Gastrocnemius medialis (tissue), 4 donors: ENCODE results near the gene UBR7. TPM values are rescaled to one million over a fixed set of nuclear protein-coding genes. Genes with fewer than 3 reads are reported as not detected.

Experiments
- ATAC-seq, 2 donors: fragments of 150-250 bp; one replicate each; pipeline ENCODE4 v1.9.1; 2016
- DNase-seq, 2 donors: peaks; one replicate each; pipeline ENCODE4 v3.0.0-alpha.2; 2019
- H3K27ac ChIP-seq, 4 donors: fragments of 200-600 bp; sonication (generic); 1 replicate in 1 of 4; 2 replicates in 3 of 4; pipeline ENCODE4 v1.5.1; 2016 to 2018; ENCODE audit warnings: mild to moderate bottlenecking in 2 of 4, moderate library complexity in 1 of 4
- H3K27me3 ChIP-seq, 3 donors: fragments of 200-600 bp; sonication (generic) in 2 of 3; 1 replicate in 1 of 3; 2 replicates in 2 of 3; pipeline versions ENCODE4 v1.5.1 to v1.6.0; 2016 to 2019; ENCODE audit warnings: mild to moderate bottlenecking in 1 of 3, moderate library complexity in 1 of 3
- H3K36me3 ChIP-seq, 2 donors: fragments of 200-600 bp; sonication (generic) in 1 of 2; one replicate each; pipeline ENCODE4 v1.5.1; 2017 to 2018
- H3K4me1 ChIP-seq, 2 donors: fragments of 200-600 bp; sonication (generic) in 1 of 2; one replicate each; pipeline ENCODE4 v1.5.1; 2016 to 2017; ENCODE audit warnings: mild to moderate bottlenecking in 2 of 2
- H3K4me3 ChIP-seq, 4 donors: fragments of 200-600 bp; sonication (generic) in 3 of 4; 1 replicate in 1 of 4; 2 replicates in 3 of 4; pipeline ENCODE4 v1.5.1; 2016 to 2019; ENCODE audit warnings: mild to moderate bottlenecking in 2 of 4
- H3K9me3 ChIP-seq, 3 donors: fragments of 200-600 bp; sonication (generic) in 2 of 3; 1 replicate in 1 of 3; 2 replicates in 2 of 3; pipeline ENCODE4 v1.5.1; 2016 to 2019
- CTCF ChIP-seq, 5 experiments: fragments of 450-650 bp in 3 of 5; fragments of 200-600 bp in 2 of 5; sonication (generic) in 2 of 5; IDR thresholded peaks in 4 of 5; conservative IDR thresholded peaks in 1 of 5; 1 replicate in 4 of 5; 2 replicates in 1 of 5; pipeline ENCODE4 v1.5.1; 2016 to 2019; ENCODE audit warnings: antibody characterized with exemption in 5 of 5, mild to moderate bottlenecking in 3 of 5, moderate library complexity in 3 of 5
- POLR2A ChIP-seq, 2 donors: fragments of 450-650 bp; IDR thresholded peaks; one replicate each; pipeline ENCODE4 v1.6.1; 2017; ENCODE audit warnings: antibody characterized with exemption in 2 of 2, mild to moderate bottlenecking in 2 of 2, moderate library complexity in 2 of 2
- in situ Hi-C, 4 donors: fragments of 200-750 bp; cut with MboI; loops; one replicate each; pipeline versions ENCODE4 v1.15.0 to v1.8.0; 2017; ENCODE audit warnings: low sequenced_read_pairs in 4 of 4
- intact Hi-C: fragments of 100-400 bp; cut with DNase I; formaldehyde crosslinking; loops from one replicate; pipeline ENCODE4 v1.15.1; 2023; ENCODE audit warnings: low total_unique reads
- total RNA-seq, 4 donors: library from RNA; depleted of rRNA; stranded (reverse); fragments of >200 nt; gene quantifications; one replicate each; pipeline versions ENCODE4 v1.1.0 to v1.2.3, GENCODE V29; 2016

UBR7 gene
- total RNA-seq, 4 donors from 2014 or later: 14.8 to 36.4 (median 27.4) TPM

GRCh38 chr14:93263416-93263815, 56.4 kb downstream of the UBR7 start:
- H3K36me3 ChIP-seq: peaks cover 0 to 18% of the 10 kb centered on the region in 2 donors
- DNase-seq: no peak

GRCh38 chr14:93266127-93266526, 59.1 kb downstream of the UBR7 start:
- Histone ChIP-seq H3K27me3 (no peaks in the 10 kb centered on the region), H3K4me3 (no peak overlapping the region), H3K27ac (peak overlapping the region in 1 of 4 donors; percentile 9), H3K9me3 (no peaks in the 10 kb centered on the region), H3K4me1 (peaks cover 12 to 14% of the 10 kb centered on the region in 2 donors), H3K36me3 (peaks cover 0 to 11% of the 10 kb centered on the region in 2 donors)
- DNase-seq (no peak), ATAC-seq (no peak)
- intact Hi-C loops: no loop called here
- in situ Hi-C loops: no loop called here
- TF ChIP-seq POLR2A (IDR thresholded peaks at IDR 0.05) (no peak), CTCF (IDR thresholded peaks at IDR 0.05 in 4 of 5, conservative IDR thresholded peaks at IDR 0.05 in 1 of 5) (no peak)

More at GRCh38 chr14:93263416-93263815, 56.4 kb downstream of the UBR7 start:
- in situ Hi-C loops (no loop called here), intact Hi-C loops (no loop called here)
- no peaks in the 10 kb centered on the region for H3K27me3 ChIP-seq
- H3K4me3 ChIP-seq: no peak overlapping the region
- no peaks in the 10 kb centered on the region for H3K9me3 ChIP-seq
- TF ChIP-seq POLR2A (IDR thresholded peaks at IDR 0.05): no peak
- no peak for TF ChIP-seq CTCF (IDR thresholded peaks at IDR 0.05 in 4 of 5, conservative IDR thresholded peaks at IDR 0.05 in 1 of 5)
- peaks cover 5 to 12% of the 10 kb centered on the region in 2 donors for H3K4me1 ChIP-seq
- ATAC-seq: no peak
- H3K27ac ChIP-seq: no peak overlapping the region

GRCh38 chr14:93267149-93267711, 60.2 kb downstream of the UBR7 start:
- H3K4me3 ChIP-seq: no peak overlapping the region
- in situ Hi-C loops: no loop called here
- no peak for TF ChIP-seq POLR2A (IDR thresholded peaks at IDR 0.05)
- ATAC-seq: no peak
- H3K27ac ChIP-seq: no peak overlapping the region
- peaks cover 12 to 17% of the 10 kb centered on the region in 2 donors for H3K4me1 ChIP-seq
- intact Hi-C loops: no loop called here
- H3K9me3 ChIP-seq: no peaks in the 10 kb centered on the region
- DNase-seq: no peak
- H3K27me3 ChIP-seq: no peaks in the 10 kb centered on the region
- peaks cover 0 to 11% of the 10 kb centered on the region in 2 donors for H3K36me3 ChIP-seq

GRCh38 chr14:93268406-93268805, 61.4 kb downstream of the UBR7 start:
- intact Hi-C loops (no loop called here), in situ Hi-C loops (no loop called here)
- peaks cover 0 to 4% of the 10 kb centered on the region in 2 donors for H3K36me3 ChIP-seq
- no peaks in the 10 kb centered on the region for H3K27me3 ChIP-seq
- ATAC-seq (no peak), DNase-seq (no peak)
- peaks cover 12 to 17% of the 10 kb centered on the region in 2 donors for H3K4me1 ChIP-seq
- no peak overlapping the region for H3K27ac ChIP-seq
- TF ChIP-seq POLR2A (IDR thresholded peaks at IDR 0.05) (no peak), CTCF (IDR thresholded peaks at IDR 0.05 in 4 of 5, conservative IDR thresholded peaks at IDR 0.05 in 1 of 5) (no peak)
- H3K4me3 ChIP-seq: no peak overlapping the region
- H3K9me3 ChIP-seq: no peaks in the 10 kb centered on the region

- H3K4me1 ChIP-seq: peaks cover 12 to 17% of the 10 kb centered on the region in 2 donors
- H3K27ac ChIP-seq: peak overlapping the region; percentile 31 to 67 (median 46)
- intact Hi-C loops (no loop called here), in situ Hi-C loops (no loop called here)
- ATAC-seq (peak; percentile 56 to 70), DNase-seq (peak in 1 of 2 donors; percentile 19)
- no peaks in the 10 kb centered on the region for H3K36me3 ChIP-seq
- no peaks in the 10 kb centered on the region for H3K9me3 ChIP-seq
- H3K4me3 ChIP-seq: no peak overlapping the region
- no peaks in the 10 kb centered on the region for H3K27me3 ChIP-seq
- TF ChIP-seq POLR2A (IDR thresholded peaks at IDR 0.05): no peak
- TF ChIP-seq CTCF (IDR thresholded peaks at IDR 0.05 in 4 of 5, conservative IDR thresholded peaks at IDR 0.05 in 1 of 5): no peak
These were observed 62.4 kb downstream of the UBR7 start for GRCh38 chr14:93269341-93270068.
